ENCODE results near the gene ZNF208. TPM values are rescaled to one million over a fixed set of nuclear protein-coding genes. Genes with fewer than 3 reads are reported as not detected.
"Not testable (repeated sequence)": the region's sequence is repeated elsewhere in the genome, so short reads cannot be mapped to it uniquely, and the experiment has no call there.

The ZNF208 gene
- not detected for total RNA-seq (2013)
- polyA plus RNA-seq (not detected), polyA minus RNA-seq (not detected in 2 replicates), total RNA-seq (0 to 0.81 (median 0.07) reads per million in 11 experiments)

DNA sequence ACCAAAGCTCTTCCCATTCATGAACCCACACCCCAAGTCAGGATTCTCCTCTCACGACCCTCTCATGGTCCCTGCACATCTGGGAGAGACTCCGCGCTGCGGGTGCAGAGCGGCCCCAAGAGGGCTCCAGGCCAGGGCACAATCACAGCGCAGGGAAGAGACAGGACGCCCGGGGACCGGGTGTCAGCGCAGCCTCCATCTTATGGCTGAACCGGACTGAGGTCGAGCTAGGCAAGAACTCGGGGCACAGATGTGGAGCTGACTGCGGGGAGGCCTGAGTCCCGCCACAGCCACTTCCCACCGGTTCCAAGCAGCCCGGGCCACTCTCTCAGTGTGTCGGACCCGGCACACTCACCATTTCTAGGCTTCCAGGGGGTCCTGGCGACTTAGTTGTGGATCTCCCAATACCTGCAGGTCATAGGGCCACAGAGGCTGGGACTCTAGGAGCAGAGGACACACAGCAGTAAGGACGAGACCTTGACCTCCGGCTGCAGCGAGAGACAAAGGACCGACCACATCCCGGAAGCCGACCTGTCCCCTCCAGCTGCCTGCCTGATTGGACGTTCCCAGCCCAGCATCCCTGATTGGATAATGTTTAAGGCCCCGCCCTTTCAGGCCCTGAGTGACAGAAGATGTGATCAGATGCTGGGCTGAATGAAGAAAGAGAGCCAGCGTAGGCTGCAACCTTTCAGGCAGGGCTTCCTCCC is at the start of gene ZNF208:
TSS of gene ZNF208 (minus strand) at position 507 of the 707 bp plus-strand sequence. CDS start at position 358, 149 bp downstream.
- intact Hi-C loops (cut with micrococcal nuclease); H3K9ac ChIP-seq (ENCODE audit: insufficient read depth, low read length, poor library complexity, severe bottlenecking); H3K4me1 Mint-ChIP-seq; H3K36me3 Mint-ChIP-seq; H3K27ac ChIP-seq (ENCODE audit: low read depth in 1 of 2, low read length in 2 of 2); H3K27ac Mint-ChIP-seq; H3K27me3 ChIP-seq (ENCODE audit: control insufficient read depth in 2 of 2, insufficient read depth in 2 of 2, low read length in 2 of 2); H3K4me1 ChIP-seq (ENCODE audit: control insufficient read depth in 1 of 2, insufficient read depth in 2 of 2, low read length in 2 of 2); H2AFZ ChIP-seq (ENCODE audit: insufficient read depth, low read depth, low read length, poor library complexity, severe bottlenecking); H3K4me2 ChIP-seq (replicated peaks; ENCODE audit: extremely low read depth, low read length, poor library complexity, severe bottlenecking); H3K27me3 Mint-ChIP-seq (ENCODE audit: low read depth in 3 of 3); H3K79me2 ChIP-seq (ENCODE audit: insufficient read depth, low read length); H3K36me3 ChIP-seq (replicated peaks in 1 of 2; ENCODE audit: control insufficient read depth in 1 of 2, insufficient read depth in 2 of 2, low read length in 2 of 2); DNase-seq; H4K20me1 ChIP-seq (ENCODE audit: insufficient read depth, low read length): not testable (repeated sequence)
- H3K4me3 ChIP-seq (replicated peaks in 1 of 3; ENCODE audit: low read depth in 2 of 3, low read length in 3 of 3): peak within 1 kb of the TSS in 1 of 3 experiments; percentile 23
- Mint-ChIP-seq H3K9me3 (peaks cover 25 to 82% (median 68%) of the 10 kb centered on the region in 7 donors), H3K4me3 (peak within 1 kb of the TSS; percentile 59 to 67)
- peaks cover 59 to 67% of the 10 kb centered on the region in 2 donors for H3K9me3 ChIP-seq (replicated peaks in 1 of 2; ENCODE audit: control insufficient read depth in 1 of 2, insufficient read depth in 1 of 2, low read length in 2 of 2)
- WGBS (ENCODE audit: insufficient coverage): 12% methylated on average over 25 of the region's 29 CpGs

DNA sequence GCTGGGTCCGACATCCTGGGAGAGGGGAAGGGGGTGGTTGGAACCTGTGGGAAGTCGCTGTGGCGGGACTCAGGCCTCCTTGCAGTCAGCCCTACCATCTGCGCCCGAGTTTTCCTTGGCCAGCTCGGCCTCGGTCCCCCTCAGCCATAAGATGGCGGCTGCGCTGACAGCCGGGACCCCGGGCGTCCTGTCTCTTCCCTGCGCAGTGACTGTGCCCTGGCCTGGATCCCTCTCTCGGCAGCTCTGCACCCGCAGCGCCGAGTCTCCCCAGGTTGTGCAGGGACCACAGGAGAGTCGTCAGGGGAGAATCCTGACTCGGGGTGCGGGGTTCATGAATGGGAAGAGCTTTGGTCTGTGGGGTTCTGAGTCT is 41.9 kb upstream of the ZNF208 start:
- peaks cover 0 to 4% of the 10 kb centered on the region in 2 donors for H3K36me3 Mint-ChIP-seq
- Histone ChIP-seq H3K36me3 (replicated peaks in 1 of 2; ENCODE audit: control insufficient read depth in 1 of 2, insufficient read depth in 2 of 2, low read length in 2 of 2) (no peaks in the 10 kb centered on the region), H3K9me3 (replicated peaks in 1 of 2; ENCODE audit: control insufficient read depth in 1 of 2, insufficient read depth in 1 of 2, low read length in 2 of 2) (peaks cover 73 to 76% of the 10 kb centered on the region in 2 donors), H3K27ac (ENCODE audit: low read depth in 1 of 2, low read length in 2 of 2) (peak overlapping the region in 1 of 2 donors; percentile 14), H3K9ac (ENCODE audit: insufficient read depth, low read length, poor library complexity, severe bottlenecking) (peak overlapping the region; percentile 65), H3K4me2 (replicated peaks; ENCODE audit: extremely low read depth, low read length, poor library complexity, severe bottlenecking) (peak overlapping the region; percentile 81), H2AFZ (ENCODE audit: insufficient read depth, low read depth, low read length, poor library complexity, severe bottlenecking) (peak overlapping the region; percentile 87), H3K4me3 (replicated peaks in 1 of 3; ENCODE audit: low read depth in 2 of 3, low read length in 3 of 3) (peak overlapping the region; percentile 38 to 80 (median 54)), H3K27me3 (ENCODE audit: control insufficient read depth in 2 of 2, insufficient read depth in 2 of 2, low read length in 2 of 2) (no peaks in the 10 kb centered on the region), H4K20me1 (ENCODE audit: insufficient read depth, low read length) (no peaks in the 10 kb centered on the region), H3K79me2 (ENCODE audit: insufficient read depth, low read length) (peaks cover 3% of the 10 kb centered on the region), H3K4me1 (ENCODE audit: control insufficient read depth in 1 of 2, insufficient read depth in 2 of 2, low read length in 2 of 2) (no peaks in the 10 kb centered on the region)
- peaks cover 0 to 2% (median 0%) of the 10 kb centered on the region in 3 donors for H3K27me3 Mint-ChIP-seq (ENCODE audit: low read depth in 3 of 3)
- TF ChIP-seq, protein P1, sequence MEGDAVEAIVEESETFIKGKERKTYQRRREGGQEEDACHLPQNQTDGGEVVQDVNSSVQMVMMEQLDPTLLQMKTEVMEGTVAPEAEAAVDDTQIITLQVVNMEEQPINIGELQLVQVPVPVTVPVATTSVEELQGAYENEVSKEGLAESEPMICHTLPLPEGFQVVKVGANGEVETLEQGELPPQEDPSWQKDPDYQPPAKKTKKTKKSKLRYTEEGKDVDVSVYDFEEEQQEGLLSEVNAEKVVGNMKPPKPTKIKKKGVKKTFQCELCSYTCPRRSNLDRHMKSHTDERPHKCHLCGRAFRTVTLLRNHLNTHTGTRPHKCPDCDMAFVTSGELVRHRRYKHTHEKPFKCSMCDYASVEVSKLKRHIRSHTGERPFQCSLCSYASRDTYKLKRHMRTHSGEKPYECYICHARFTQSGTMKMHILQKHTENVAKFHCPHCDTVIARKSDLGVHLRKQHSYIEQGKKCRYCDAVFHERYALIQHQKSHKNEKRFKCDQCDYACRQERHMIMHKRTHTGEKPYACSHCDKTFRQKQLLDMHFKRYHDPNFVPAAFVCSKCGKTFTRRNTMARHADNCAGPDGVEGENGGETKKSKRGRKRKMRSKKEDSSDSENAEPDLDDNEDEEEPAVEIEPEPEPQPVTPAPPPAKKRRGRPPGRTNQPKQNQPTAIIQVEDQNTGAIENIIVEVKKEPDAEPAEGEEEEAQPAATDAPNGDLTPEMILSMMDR (IDR thresholded peaks at IDR 0.05): no peak
- H3K27ac Mint-ChIP-seq: peak overlapping the region; percentile 19 to 89 (median 81)
- 5% methylated on average over 13 of the region's 20 CpGs for WGBS (ENCODE audit: insufficient coverage)
- no peak for DNase-seq
- intact Hi-C loops (cut with micrococcal nuclease): no loop called here
- H3K4me1 Mint-ChIP-seq: peaks cover 15% of the 10 kb centered on the region
- H3K4me3 Mint-ChIP-seq: peak overlapping the region; percentile 93 to 96
- H3K9me3 Mint-ChIP-seq: peaks cover 17 to 76% (median 70%) of the 10 kb centered on the region in 7 donors

DNA sequence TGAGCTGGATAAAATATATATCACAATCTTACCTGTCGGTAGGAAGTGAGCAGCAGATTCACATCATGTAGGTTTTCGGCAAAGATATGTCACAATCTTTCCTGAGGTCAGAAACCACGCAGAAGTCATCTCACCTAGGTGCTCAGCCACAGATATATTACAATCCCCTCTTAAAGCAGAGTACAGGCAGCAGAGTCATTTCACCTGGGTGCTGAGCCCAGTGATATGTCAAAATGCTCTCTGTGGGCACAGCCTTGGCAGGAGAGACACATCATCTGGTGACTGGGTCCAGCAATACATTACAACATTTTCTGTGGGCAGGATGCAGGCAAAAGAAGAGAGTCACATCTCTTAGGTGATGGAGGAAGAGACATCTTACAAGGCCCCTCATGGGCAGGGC is 30.4 kb upstream of the ZNF208 start:
- H3K36me3 ChIP-seq (replicated peaks in 1 of 2; ENCODE audit: control insufficient read depth in 1 of 2, insufficient read depth in 2 of 2, low read length in 2 of 2); H3K4me3 ChIP-seq (replicated peaks in 1 of 3; ENCODE audit: low read depth in 2 of 3, low read length in 3 of 3); H3K27ac ChIP-seq (ENCODE audit: low read depth in 1 of 2, low read length in 2 of 2); H3K4me1 ChIP-seq (ENCODE audit: control insufficient read depth in 1 of 2, insufficient read depth in 2 of 2, low read length in 2 of 2); H3K27me3 Mint-ChIP-seq (ENCODE audit: low read depth in 3 of 3); H4K20me1 ChIP-seq (ENCODE audit: insufficient read depth, low read length); DNase-seq; H3K4me3 Mint-ChIP-seq; H3K4me1 Mint-ChIP-seq; H3K27me3 ChIP-seq (ENCODE audit: control insufficient read depth in 2 of 2, insufficient read depth in 2 of 2, low read length in 2 of 2); H3K27ac Mint-ChIP-seq; intact Hi-C loops (cut with micrococcal nuclease); H3K4me2 ChIP-seq (replicated peaks; ENCODE audit: extremely low read depth, low read length, poor library complexity, severe bottlenecking); H2AFZ ChIP-seq (ENCODE audit: insufficient read depth, low read depth, low read length, poor library complexity, severe bottlenecking); H3K36me3 Mint-ChIP-seq; H3K9ac ChIP-seq (ENCODE audit: insufficient read depth, low read length, poor library complexity, severe bottlenecking); H3K79me2 ChIP-seq (ENCODE audit: insufficient read depth, low read length): not testable (repeated sequence)
- peaks cover 60 to 69% of the 10 kb centered on the region in 2 donors for H3K9me3 ChIP-seq (replicated peaks in 1 of 2; ENCODE audit: control insufficient read depth in 1 of 2, insufficient read depth in 1 of 2, low read length in 2 of 2)
- no CpG with 5 or more reads among the region's 3 CpGs for WGBS (ENCODE audit: insufficient coverage)
- H3K9me3 Mint-ChIP-seq: peaks cover 18 to 66% (median 58%) of the 10 kb centered on the region in 7 donors

Measured in CD14-positive monocyte (primary cell).